ENCODE data around the gene DNAJC6. TPM values are rescaled to one million over a fixed set of nuclear protein-coding genes. Genes with fewer than 3 reads are reported as not detected.

The DNAJC6 gene
- total RNA-seq, 2 donors from 2014 or later, result 1.3 to 2.2 TPM

GRCh38 chr1:65269612-65270011 is 39.7 kb upstream of the DNAJC6 start:
- Histone ChIP-seq H3K4me3 (no peak overlapping the region), H3K36me3 (no peaks in the 10 kb centered on the region), H3K27me3 (no peaks in the 10 kb centered on the region), H3K4me1 (peaks cover 5% of the 10 kb centered on the region), H3K9ac (ENCODE audit: low read depth in 2 of 2, low read length in 2 of 2) (no peak overlapping the region), H3K9me3 (no peaks in the 10 kb centered on the region), H3K27ac (no peak overlapping the region)
- DNase-seq, result no peak
- TF ChIP-seq CTCF (IDR thresholded peaks at IDR 0.05), result no peak
- intact Hi-C loops (cut with DNase I), result no loop called here

GRCh38 chr1:65276197-65276939 is 33.0 kb upstream of the DNAJC6 start:
- no peak overlapping the region for H3K9ac ChIP-seq (ENCODE audit: low read depth in 2 of 2, low read length in 2 of 2)
- H3K9me3 ChIP-seq, result no peaks in the 10 kb centered on the region
- DNase-seq, result no peak
- no peaks in the 10 kb centered on the region for H3K4me1 ChIP-seq
- no peak for TF ChIP-seq CTCF (IDR thresholded peaks at IDR 0.05)
- H3K27me3 ChIP-seq, result no peaks in the 10 kb centered on the region
- H3K4me3 ChIP-seq, result no peak overlapping the region
- no peaks in the 10 kb centered on the region for H3K36me3 ChIP-seq
- H3K27ac ChIP-seq, result no peak overlapping the region
- intact Hi-C loops (cut with DNase I), result no loop called here

GRCh38 chr1:65277605-65278347 is 31.6 kb upstream of the DNAJC6 start:
- no peak overlapping the region for H3K27ac ChIP-seq
- intact Hi-C loops (cut with DNase I), result no loop called here
- DNase-seq, result no peak

GRCh38 chr1:65278376-65279069 is 30.8 kb upstream of the DNAJC6 start:
- H3K4me1 ChIP-seq, result no peaks in the 10 kb centered on the region
- DNase-seq, result no peak
- TF ChIP-seq CTCF (IDR thresholded peaks at IDR 0.05), result no peak
- H3K36me3 ChIP-seq, result no peaks in the 10 kb centered on the region
- no peaks in the 10 kb centered on the region for H3K27me3 ChIP-seq
- no peaks in the 10 kb centered on the region for H3K9me3 ChIP-seq
- no peak overlapping the region for H3K27ac ChIP-seq
- no peak overlapping the region for H3K9ac ChIP-seq (ENCODE audit: low read depth in 2 of 2, low read length in 2 of 2)
- no peak overlapping the region for H3K4me3 ChIP-seq
- intact Hi-C loops (cut with DNase I), result no loop called here

More at GRCh38 chr1:65277605-65278347, 31.6 kb upstream of the DNAJC6 start:
- no peak overlapping the region for H3K4me3 ChIP-seq
- H3K9ac ChIP-seq (ENCODE audit: low read depth in 2 of 2, low read length in 2 of 2), result no peak overlapping the region
- H3K27me3 ChIP-seq, result no peaks in the 10 kb centered on the region
- H3K4me1 ChIP-seq, result no peaks in the 10 kb centered on the region
- no peak for TF ChIP-seq CTCF (IDR thresholded peaks at IDR 0.05)
- H3K9me3 ChIP-seq, result no peaks in the 10 kb centered on the region
- H3K36me3 ChIP-seq, result no peaks in the 10 kb centered on the region

- H3K4me1 ChIP-seq, result no peaks in the 10 kb centered on the region
- no peaks in the 10 kb centered on the region for H3K27me3 ChIP-seq
- H3K4me3 ChIP-seq, result no peak overlapping the region
- intact Hi-C loops (cut with DNase I), result no loop called here
- TF ChIP-seq CTCF (IDR thresholded peaks at IDR 0.05), result no peak
- H3K27ac ChIP-seq, result no peak overlapping the region
- no peaks in the 10 kb centered on the region for H3K36me3 ChIP-seq
- no peaks in the 10 kb centered on the region for H3K9me3 ChIP-seq
- no peak for DNase-seq
- H3K9ac ChIP-seq (ENCODE audit: low read depth in 2 of 2, low read length in 2 of 2), result no peak overlapping the region
Observed at GRCh38 chr1:65279070-65279779, 30.1 kb upstream of the DNAJC6 start.

Measured in colonic mucosa (tissue), 4 donors.